ENCODE results near the gene RAB5B. TPM values are rescaled to one million over a fixed set of nuclear protein-coding genes. Genes with fewer than 3 reads are reported as not detected.

RAB5B gene
- total and polyA plus RNA-seq, 10 of the 15 experiments (the other 5 are each of a cell fraction or from before 2014, with no cell fraction given): 7.5 to 149 (median 37.8) TPM

DNA sequence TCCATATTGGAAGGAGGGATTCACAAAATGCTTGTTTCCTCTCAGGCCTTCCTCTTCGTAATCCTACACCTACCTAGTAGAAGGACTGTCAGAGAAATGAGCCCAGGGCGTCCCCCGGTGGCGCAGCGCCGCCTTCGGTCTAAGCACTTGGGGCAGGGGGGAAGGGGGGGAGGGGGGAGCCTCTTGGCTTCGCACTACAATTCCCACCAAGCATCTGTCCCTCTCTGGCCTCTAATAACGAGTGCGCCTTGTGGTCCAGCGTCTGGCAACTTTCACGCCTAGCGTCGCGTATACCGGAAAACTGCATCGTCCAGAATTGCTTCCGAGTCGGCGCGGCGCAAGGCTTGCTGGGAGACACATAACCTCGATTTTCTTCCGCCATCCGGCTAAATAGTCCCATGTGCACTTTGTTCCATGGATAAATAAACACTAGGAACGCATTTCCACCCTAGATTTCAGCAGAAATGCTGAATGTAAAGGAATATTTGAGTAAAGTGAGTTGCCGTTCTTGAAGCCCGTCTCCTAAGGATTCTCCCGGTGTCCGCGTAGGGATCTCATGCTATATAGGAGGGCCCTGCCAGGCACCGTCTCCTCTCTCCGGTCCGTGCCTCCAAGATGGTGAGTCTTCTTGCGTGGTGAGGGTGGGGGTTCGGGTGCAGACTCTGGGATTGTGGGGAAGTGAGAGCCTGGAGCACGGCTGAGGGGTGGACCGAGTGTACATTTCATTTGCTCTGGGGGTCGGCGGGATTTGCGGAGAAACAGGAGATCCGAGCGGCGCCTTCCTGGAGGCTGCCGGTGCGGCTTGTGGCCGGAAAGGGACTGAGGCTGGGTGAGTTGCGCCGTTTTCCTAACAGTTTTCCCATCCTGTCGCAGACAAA lies 67.9 kb downstream of the RAB5B start, which contains the start of gene RPS26 (continued):
- TF ChIP-seq, protein P1, sequence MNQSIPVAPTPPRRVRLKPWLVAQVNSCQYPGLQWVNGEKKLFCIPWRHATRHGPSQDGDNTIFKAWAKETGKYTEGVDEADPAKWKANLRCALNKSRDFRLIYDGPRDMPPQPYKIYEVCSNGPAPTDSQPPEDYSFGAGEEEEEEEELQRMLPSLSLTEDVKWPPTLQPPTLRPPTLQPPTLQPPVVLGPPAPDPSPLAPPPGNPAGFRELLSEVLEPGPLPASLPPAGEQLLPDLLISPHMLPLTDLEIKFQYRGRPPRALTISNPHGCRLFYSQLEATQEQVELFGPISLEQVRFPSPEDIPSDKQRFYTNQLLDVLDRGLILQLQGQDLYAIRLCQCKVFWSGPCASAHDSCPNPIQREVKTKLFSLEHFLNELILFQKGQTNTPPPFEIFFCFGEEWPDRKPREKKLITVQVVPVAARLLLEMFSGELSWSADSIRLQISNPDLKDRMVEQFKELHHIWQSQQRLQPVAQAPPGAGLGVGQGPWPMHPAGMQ (IDR thresholded peaks at IDR 0.05; ENCODE audit: borderline replicate concordance): no peak
- TF ChIP-seq STAT1 (conservative IDR thresholded peaks at IDR 0.05): peak; percentile 99; the same call in 1 of the 2 replicates
- TF ChIP-seq, protein P2, sequence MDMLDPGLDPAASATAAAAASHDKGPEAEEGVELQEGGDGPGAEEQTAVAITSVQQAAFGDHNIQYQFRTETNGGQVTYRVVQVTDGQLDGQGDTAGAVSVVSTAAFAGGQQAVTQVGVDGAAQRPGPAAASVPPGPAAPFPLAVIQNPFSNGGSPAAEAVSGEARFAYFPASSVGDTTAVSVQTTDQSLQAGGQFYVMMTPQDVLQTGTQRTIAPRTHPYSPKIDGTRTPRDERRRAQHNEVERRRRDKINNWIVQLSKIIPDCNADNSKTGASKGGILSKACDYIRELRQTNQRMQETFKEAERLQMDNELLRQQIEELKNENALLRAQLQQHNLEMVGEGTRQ (IDR thresholded peaks at IDR 0.05; ENCODE audit: borderline replicate concordance, low read depth, low read length): no peak
- TF ChIP-seq CBX5 (IDR thresholded peaks at IDR 0.05; ENCODE audit: low read depth): 0 out of 2 replicates have a peak, but pooled peaks have one; percentile 94
- TF ChIP-seq, protein P3, sequence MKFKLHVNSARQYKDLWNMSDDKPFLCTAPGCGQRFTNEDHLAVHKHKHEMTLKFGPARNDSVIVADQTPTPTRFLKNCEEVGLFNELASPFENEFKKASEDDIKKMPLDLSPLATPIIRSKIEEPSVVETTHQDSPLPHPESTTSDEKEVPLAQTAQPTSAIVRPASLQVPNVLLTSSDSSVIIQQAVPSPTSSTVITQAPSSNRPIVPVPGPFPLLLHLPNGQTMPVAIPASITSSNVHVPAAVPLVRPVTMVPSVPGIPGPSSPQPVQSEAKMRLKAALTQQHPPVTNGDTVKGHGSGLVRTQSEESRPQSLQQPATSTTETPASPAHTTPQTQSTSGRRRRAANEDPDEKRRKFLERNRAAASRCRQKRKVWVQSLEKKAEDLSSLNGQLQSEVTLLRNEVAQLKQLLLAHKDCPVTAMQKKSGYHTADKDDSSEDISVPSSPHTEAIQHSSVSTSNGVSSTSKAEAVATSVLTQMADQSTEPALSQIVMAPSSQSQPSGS (IDR thresholded peaks at IDR 0.05; ENCODE audit: low read length): peak; percentile 74; the same call in 1 of the 2 replicates
- TF ChIP-seq, protein P4, sequence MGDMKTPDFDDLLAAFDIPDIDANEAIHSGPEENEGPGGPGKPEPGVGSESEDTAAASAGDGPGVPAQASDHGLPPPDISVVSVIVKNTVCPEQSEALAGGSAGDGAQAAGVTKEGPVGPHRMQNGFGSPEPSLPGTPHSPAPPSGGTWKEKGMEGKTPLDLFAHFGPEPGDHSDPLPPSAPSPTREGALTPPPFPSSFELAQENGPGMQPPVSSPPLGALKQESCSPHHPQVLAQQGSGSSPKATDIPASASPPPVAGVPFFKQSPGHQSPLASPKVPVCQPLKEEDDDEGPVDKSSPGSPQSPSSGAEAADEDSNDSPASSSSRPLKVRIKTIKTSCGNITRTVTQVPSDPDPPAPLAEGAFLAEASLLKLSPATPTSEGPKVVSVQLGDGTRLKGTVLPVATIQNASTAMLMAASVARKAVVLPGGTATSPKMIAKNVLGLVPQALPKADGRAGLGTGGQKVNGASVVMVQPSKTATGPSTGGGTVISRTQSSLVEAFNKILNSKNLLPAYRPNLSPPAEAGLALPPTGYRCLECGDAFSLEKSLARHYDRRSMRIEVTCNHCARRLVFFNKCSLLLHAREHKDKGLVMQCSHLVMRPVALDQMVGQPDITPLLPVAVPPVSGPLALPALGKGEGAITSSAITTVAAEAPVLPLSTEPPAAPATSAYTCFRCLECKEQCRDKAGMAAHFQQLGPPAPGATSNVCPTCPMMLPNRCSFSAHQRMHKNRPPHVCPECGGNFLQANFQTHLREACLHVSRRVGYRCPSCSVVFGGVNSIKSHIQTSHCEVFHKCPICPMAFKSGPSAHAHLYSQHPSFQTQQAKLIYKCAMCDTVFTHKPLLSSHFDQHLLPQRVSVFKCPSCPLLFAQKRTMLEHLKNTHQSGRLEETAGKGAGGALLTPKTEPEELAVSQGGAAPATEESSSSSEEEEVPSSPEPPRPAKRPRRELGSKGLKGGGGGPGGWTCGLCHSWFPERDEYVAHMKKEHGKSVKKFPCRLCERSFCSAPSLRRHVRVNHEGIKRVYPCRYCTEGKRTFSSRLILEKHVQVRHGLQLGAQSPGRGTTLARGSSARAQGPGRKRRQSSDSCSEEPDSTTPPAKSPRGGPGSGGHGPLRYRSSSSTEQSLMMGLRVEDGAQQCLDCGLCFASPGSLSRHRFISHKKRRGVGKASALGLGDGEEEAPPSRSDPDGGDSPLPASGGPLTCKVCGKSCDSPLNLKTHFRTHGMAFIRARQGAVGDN (IDR thresholded peaks at IDR 0.05): peak; percentile 97
- TF ChIP-seq EGR1 (IDR thresholded peaks at IDR 0.05; ENCODE audit: borderline replicate concordance in 1 of 2, low read depth in 2 of 2, low read length in 2 of 2): 0 out of 3 replicates have a peak, but pooled peaks of 1 of the 2 experiments have one; percentile 35
- no peak for TF ChIP-seq RCOR1 (conservative IDR thresholded peaks at IDR 0.05; ENCODE audit: low read depth, low read length)
- TF ChIP-seq RB1 (IDR thresholded peaks at IDR 0.05; ENCODE audit: borderline replicate concordance): peak; percentile 96; the same call in 1 of the 2 replicates
- TF ChIP-seq NBN (IDR thresholded peaks at IDR 0.05): peak; percentile 96; the same call in 1 of the 2 replicates
- TF ChIP-seq POLR2AphosphoS5 (IDR thresholded peaks at IDR 0.05; ENCODE audit: low read length): peak; percentile 100
- TF ChIP-seq BMI1 (IDR thresholded peaks at IDR 0.05; ENCODE audit: borderline replicate concordance): no peak
- no peak for TF ChIP-seq MEF2A (IDR thresholded peaks at IDR 0.05; ENCODE audit: insufficient read depth, low read depth, low read length)
- no peak for TF ChIP-seq SREBF2 (IDR thresholded peaks at IDR 0.05; ENCODE audit: low read length)
- TF ChIP-seq, protein P5, sequence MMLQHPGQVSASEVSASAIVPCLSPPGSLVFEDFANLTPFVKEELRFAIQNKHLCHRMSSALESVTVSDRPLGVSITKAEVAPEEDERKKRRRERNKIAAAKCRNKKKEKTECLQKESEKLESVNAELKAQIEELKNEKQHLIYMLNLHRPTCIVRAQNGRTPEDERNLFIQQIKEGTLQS (IDR thresholded peaks at IDR 0.05; ENCODE audit: borderline replicate concordance, extremely low read depth, low read depth, low read length): peak; percentile 28; the same call in 1 of the 2 replicates
- TF ChIP-seq, protein P6, sequence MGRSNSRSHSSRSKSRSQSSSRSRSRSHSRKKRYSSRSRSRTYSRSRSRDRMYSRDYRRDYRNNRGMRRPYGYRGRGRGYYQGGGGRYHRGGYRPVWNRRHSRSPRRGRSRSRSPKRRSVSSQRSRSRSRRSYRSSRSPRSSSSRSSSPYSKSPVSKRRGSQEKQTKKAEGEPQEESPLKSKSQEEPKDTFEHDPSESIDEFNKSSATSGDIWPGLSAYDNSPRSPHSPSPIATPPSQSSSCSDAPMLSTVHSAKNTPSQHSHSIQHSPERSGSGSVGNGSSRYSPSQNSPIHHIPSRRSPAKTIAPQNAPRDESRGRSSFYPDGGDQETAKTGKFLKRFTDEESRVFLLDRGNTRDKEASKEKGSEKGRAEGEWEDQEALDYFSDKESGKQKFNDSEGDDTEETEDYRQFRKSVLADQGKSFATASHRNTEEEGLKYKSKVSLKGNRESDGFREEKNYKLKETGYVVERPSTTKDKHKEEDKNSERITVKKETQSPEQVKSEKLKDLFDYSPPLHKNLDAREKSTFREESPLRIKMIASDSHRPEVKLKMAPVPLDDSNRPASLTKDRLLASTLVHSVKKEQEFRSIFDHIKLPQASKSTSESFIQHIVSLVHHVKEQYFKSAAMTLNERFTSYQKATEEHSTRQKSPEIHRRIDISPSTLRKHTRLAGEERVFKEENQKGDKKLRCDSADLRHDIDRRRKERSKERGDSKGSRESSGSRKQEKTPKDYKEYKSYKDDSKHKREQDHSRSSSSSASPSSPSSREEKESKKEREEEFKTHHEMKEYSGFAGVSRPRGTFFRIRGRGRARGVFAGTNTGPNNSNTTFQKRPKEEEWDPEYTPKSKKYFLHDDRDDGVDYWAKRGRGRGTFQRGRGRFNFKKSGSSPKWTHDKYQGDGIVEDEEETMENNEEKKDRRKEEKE (IDR thresholded peaks at IDR 0.05): no peak
